Inferior parietal cortex (tissue), 1 donor: Measurements from ENCODE around the gene WNT8B.

Source experiments
- DNase-seq: peaks from one replicate; pipeline ENCODE4 v3.0.0-alpha.2; 2016; ENCODE audit errors: extremely low spot score

The WNT8B gene

GRCh38 chr10:100462709-100463108 lies at the start of gene WNT8B:
Gene WNT8B (plus strand): TSS chr10:100463009. CDS start chr10:100463169, 160 bp downstream.
- DNase-seq = no peak

GRCh38 chr10:100413173-100413572 lies 49.6 kb upstream of the WNT8B start:
- DNase-seq = no peak

GRCh38 chr10:100419911-100420449 lies 42.8 kb upstream of the WNT8B start:
- DNase-seq = no peak

GRCh38 chr10:100427374-100427773 lies 35.4 kb upstream of the WNT8B start:
- DNase-seq = no peak

GRCh38 chr10:100433253-100434240 lies 29.3 kb upstream of the WNT8B start:
- DNase-seq = peak; percentile 100

GRCh38 chr10:100436255-100436654 lies 26.6 kb upstream of the WNT8B start:
- DNase-seq = no peak

- DNase-seq = no peak
Observed at GRCh38 chr10:100438674-100439315, 24.0 kb upstream of the WNT8B start.

- DNase-seq = no peak
Observed at GRCh38 chr10:100442548-100442947, 20.3 kb upstream of the WNT8B start.

GRCh38 chr10:100446130-100446761 lies 16.6 kb upstream of the WNT8B start:
- no peak for DNase-seq

- DNase-seq = no peak
Observed at GRCh38 chr10:100447663-100448062, 15.1 kb upstream of the WNT8B start.

- DNase-seq = no peak
Observed at GRCh38 chr10:100448951-100449350, 13.9 kb upstream of the WNT8B start.

GRCh38 chr10:100468322-100468721 lies 5.5 kb downstream of the WNT8B start:
- DNase-seq = no peak

- DNase-seq = no peak
Observed at GRCh38 chr10:100468978-100469377, 6.2 kb downstream of the WNT8B start.

GRCh38 chr10:100469756-100470155 lies 6.9 kb downstream of the WNT8B start:
- no peak for DNase-seq

GRCh38 chr10:100470367-100470766 lies 7.6 kb downstream of the WNT8B start:
- no peak for DNase-seq

- DNase-seq = no peak
Observed at GRCh38 chr10:100477970-100478369, 15.2 kb downstream of the WNT8B start.

- no peak for DNase-seq
Observed at GRCh38 chr10:100479037-100479436, 16.2 kb downstream of the WNT8B start.

- DNase-seq = no peak
Observed at GRCh38 chr10:100480002-100480401, 17.2 kb downstream of the WNT8B start.

- peak; percentile 90 for DNase-seq
Observed at GRCh38 chr10:100481462-100482081, 18.8 kb downstream of the WNT8B start.

- DNase-seq = peak; percentile 61
Observed at GRCh38 chr10:100482181-100482833, 19.5 kb downstream of the WNT8B start.

- DNase-seq = no peak
Observed at GRCh38 chr10:100482834-100483185, 20.0 kb downstream of the WNT8B start.
